ENCODE results near the gene TRAF2. TPM values are rescaled to one million over a fixed set of nuclear protein-coding genes. Genes with fewer than 3 reads are reported as not detected.
A peak's percentile ranks its signal among the peaks of the same experiment; 100 is the strongest.
"Not testable (repeated sequence)": the region's sequence is repeated elsewhere in the genome, so short reads cannot be mapped to it uniquely, and the experiment has no call there.

Gene TRAF2
- total and polyA plus RNA-seq, 2 of the 4 experiments (the other 2 are of a cell fraction) = 6.6 to 12.0 TPM

- Histone ChIP-seq H3K27me3 (ENCODE audit: control insufficient read depth, insufficient read depth, low read length) (peaks cover 22% of the 10 kb centered on the region), H3K4me1 (ENCODE audit: control insufficient read depth, insufficient read depth, low read length) (peaks cover 11% of the 10 kb centered on the region), H3K79me1 (ENCODE audit: low read depth in 1 of 2, low read length in 2 of 2) (peaks cover 0 to 12% of the 10 kb centered on the region in 2 experiments; a peak in 1 of 4 replicates), H4K20me1 (ENCODE audit: insufficient read depth, low read length) (peaks cover 25% of the 10 kb centered on the region)
- H2AK5ac ChIP-seq (ENCODE audit: low read depth, low read length); H3K36me3 ChIP-seq (ENCODE audit: control insufficient read depth, insufficient read depth, low read length); H3K9ac ChIP-seq (ENCODE audit: low read depth, low read length); H3K18ac ChIP-seq (ENCODE audit: low read depth, low read length); H3K4ac ChIP-seq (ENCODE audit: low read depth, low read length); H3K4me2 ChIP-seq (ENCODE audit: low read depth, low read length); POLR2A ChIA-PET (ENCODE audit: unreplicated experiment); H4K8ac ChIP-seq (ENCODE audit: low read depth in 2 of 2, low read length in 2 of 2); H2AFZ ChIP-seq (replicated peaks; ENCODE audit: low read length, poor library complexity); H3K14ac ChIP-seq (replicated peaks; ENCODE audit: low read depth, low read length); H2BK5ac ChIP-seq (ENCODE audit: low read depth, low read length, poor library complexity, severe bottlenecking); H3K9me1 ChIP-seq (ENCODE audit: insufficient read depth, low read length); dilution Hi-C loops (cut with HindIII; ENCODE audit: low sequenced_read_pairs, unreplicated experiment); H2BK120ac ChIP-seq (ENCODE audit: low read depth, low read length); BruUV-seq (replicated peaks); H4K5ac ChIP-seq (ENCODE audit: low read depth, low read length); H3K27ac ChIP-seq (ENCODE audit: insufficient read depth, low read length); H2BK15ac ChIP-seq (ENCODE audit: low read depth, low read length); H3K4me3 ChIP-seq (ENCODE audit: insufficient read depth, low read depth, low read length); H2BK20ac ChIP-seq (ENCODE audit: low read depth, low read length); in situ Hi-C loops (cut with MboI; ENCODE audit: low sequenced_read_pairs); H3K56ac ChIP-seq (ENCODE audit: extremely low read depth, insufficient read depth, low read length); H4K91ac ChIP-seq (ENCODE audit: insufficient read depth, low read depth, low read length); H3K23ac ChIP-seq (ENCODE audit: low read depth, low read length); ATAC-seq (ENCODE audit: low read depth); H2AK9ac ChIP-seq (replicated peaks; ENCODE audit: low read depth, low read length, poor library complexity); DNase-seq; H3K9me3 ChIP-seq (ENCODE audit: control insufficient read depth, insufficient read depth, low read length): not testable (repeated sequence)
- intact Hi-C loops (cut with micrococcal nuclease) = loop anchor here (1.0 kb wide), 1 partner anchor 191 kb away; no protein-coding TSS in a partner anchor
- WGBS, 2 experiments (ENCODE audit: extremely low coverage in 2 of 2, insufficient read length in 1 of 2) = 11% methylated on average over 39 of the region's 99 CpGs; no CpG with 5 or more reads in 1 of the 2 experiments
- TF ChIP-seq CTCF (conservative IDR thresholded peaks at IDR 0.05; ENCODE audit: low read depth, low read length) = peak; percentile 45
- TF ChIP-seq MAZ (IDR thresholded peaks at IDR 0.05; ENCODE audit: borderline replicate concordance, low read depth, low read length) = peak; percentile 15; the same call in 1 of the 2 replicates
- CTCF ChIA-PET = interaction anchor here (1.5 kb wide), 1 partner anchor 191 kb away, joined by 5 read pairs; no protein-coding TSS in a partner anchor
Measured at GRCh38 chr9:136843801-136844740, 42.2 kb upstream of the TRAF2 start.
